Mesodermal cell (in vitro differentiated cells): Measurements from ENCODE around the gene PDILT.
"Not testable (repeated sequence)": the region's sequence is repeated elsewhere in the genome, so short reads cannot be mapped to it uniquely, and the experiment has no call there.

Experiments used
- H3K27ac ChIP-seq: 2 replicates; pipeline ENCODE4 v1.7.0; 2013; ENCODE audit warnings: mild to moderate bottlenecking, low read depth, low read length, moderate library complexity; ENCODE audit not compliant: severe bottlenecking
- H3K36me3 ChIP-seq: 2 replicates; pipeline ENCODE4 v1.7.1; 2013; ENCODE audit warnings: mild to moderate bottlenecking, low read length, moderate library complexity; ENCODE audit not compliant: control insufficient read depth, insufficient read depth
- H3K4me1 ChIP-seq: one replicate; pipeline ENCODE4 v1.7.1; 2013; ENCODE audit warnings: mild to moderate bottlenecking, low read length; ENCODE audit not compliant: insufficient read depth, control insufficient read depth, poor library complexity, severe bottlenecking
- H3K4me3 ChIP-seq: 2 replicates; pipeline ENCODE4 v1.7.0; 2013; ENCODE audit warnings: low read length, control low read depth, mild to moderate bottlenecking; ENCODE audit not compliant: insufficient read depth, poor library complexity, severe bottlenecking; ENCODE audit errors: extremely low read depth
- H3K9me3 ChIP-seq: 2 replicates; pipeline ENCODE4 v1.7.1; 2013; ENCODE audit warnings: mild to moderate bottlenecking, low read length, moderate library complexity; ENCODE audit not compliant: control insufficient read depth
- WGBS, 2 experiments: methylation state at CpG; one replicate each; pipeline ENCODE4 v1.1.5; 2013; ENCODE audit warnings: missing lambda C conversion rate in 2 of 2; ENCODE audit not compliant: insufficient coverage in 2 of 2; 5-methylcytosine and 5-hydroxymethylcytosine counted together

PDILT gene

DNA sequence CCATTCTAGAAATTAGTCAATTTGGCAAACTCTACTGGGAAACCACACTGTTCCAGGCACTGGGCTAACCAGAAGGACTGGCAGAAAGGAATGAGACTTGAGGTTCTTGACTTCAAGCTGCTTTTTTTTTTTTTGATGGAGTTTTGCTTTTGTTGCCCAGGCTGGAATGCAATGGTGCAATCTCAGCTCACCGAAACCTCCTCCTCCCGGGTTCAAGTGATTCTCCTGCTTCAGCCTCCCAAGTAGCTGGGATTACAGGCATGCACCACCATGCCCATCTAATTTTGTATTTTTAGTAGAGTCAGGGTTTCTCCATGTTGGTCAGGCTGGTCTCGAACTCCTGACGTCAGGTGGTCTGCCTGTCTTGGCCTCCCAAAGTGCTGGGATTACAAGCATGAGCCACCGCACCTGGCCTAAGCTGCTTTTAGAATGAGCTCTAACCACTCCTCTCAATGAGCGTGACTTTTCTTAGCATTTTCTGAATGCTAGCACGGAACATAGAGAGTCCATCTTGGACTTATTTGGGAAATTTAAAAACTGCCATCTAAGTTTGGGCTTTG, 91.9 kb downstream of the PDILT start:
- H3K27ac ChIP-seq, H3K4me3 ChIP-seq, H3K9me3 ChIP-seq, H3K4me1 ChIP-seq, H3K36me3 ChIP-seq: not testable (repeated sequence)
- 90% methylated on average over 6 of the region's 7 CpGs for WGBS, 2 experiments

DNA sequence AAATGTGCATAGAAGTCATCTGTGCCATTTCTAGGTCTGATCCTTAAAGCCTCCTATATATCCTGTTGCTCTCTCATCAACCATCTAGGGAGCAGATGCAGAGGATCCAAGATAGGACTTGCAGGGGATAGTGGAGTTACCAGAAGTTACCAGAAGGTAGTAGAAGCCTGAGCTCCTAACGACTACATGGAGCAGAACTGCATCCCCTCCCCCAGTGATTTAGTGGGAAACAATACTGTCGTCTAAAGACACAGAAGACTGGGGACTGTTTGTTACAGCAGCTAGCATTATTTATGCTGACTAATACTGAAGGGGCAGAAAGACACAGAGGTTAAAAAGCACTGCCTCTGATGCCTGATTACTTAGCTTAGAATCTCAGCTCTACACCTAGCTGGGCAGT, 93.0 kb downstream of the PDILT start:
- Histone ChIP-seq H3K4me1 (no peaks in the 10 kb centered on the region), H3K36me3 (no peaks in the 10 kb centered on the region), H3K27ac (no peak overlapping the region), H3K4me3 (no peak overlapping the region), H3K9me3 (no peaks in the 10 kb centered on the region)
- 86% methylated on average over 1 of the region's 2 CpGs; no CpG with 5 or more reads in 1 of the 2 experiments for WGBS, 2 experiments

DNA sequence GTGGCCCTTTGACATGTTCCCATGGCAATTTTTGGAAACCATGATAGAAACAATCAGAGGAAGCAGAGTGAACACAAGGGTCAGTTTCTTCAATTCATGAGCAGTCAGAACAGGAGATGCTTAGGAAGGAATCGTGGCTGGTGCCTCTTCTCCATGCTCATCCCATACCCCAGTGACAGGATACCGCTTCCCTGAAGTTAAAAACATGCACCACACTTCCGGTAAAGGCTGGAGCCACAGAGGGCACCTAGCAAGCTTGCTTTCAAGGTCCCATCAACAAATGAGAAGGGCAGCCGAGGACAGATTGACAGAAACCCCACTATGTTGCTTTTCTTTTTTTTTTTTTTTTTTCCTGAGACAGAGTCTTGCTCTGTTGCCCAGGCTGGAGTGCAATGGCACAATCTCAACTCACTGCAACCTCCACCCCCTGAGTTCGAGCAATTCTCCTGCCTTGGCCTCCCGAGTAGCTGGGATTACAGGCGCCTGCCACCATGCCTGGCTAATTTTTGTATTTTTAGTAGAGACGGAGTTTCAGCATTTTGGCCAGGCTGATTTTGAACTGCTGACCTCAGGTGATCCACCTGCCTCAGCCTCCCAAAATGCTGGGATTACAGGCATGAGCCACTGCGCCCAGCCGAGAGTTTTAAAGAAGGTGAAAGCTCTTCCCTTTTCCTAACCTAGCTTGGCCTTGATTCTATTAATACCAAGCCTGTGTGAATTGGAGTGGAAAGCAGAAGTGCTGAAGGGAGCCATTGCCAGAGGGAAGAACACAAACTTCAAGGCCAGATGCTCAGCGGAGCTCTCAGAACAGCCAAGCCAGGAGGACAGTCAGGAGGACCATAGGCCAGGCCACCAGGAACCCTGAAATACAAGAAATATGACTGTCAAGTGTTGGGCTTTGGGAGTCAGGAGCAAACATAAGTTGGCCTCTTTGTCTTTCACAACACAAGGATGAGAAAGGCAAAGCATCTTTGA, 93.8 kb downstream of the PDILT start:
- Histone ChIP-seq H3K4me1 (no peaks in the 10 kb centered on the region), H3K9me3 (no peaks in the 10 kb centered on the region), H3K27ac (no peak overlapping the region), H3K4me3 (no peak overlapping the region), H3K36me3 (no peaks in the 10 kb centered on the region)
- 81 to 91% methylated on average over 5 to 6 of the region's 11 CpGs for WGBS, 2 experiments

DNA sequence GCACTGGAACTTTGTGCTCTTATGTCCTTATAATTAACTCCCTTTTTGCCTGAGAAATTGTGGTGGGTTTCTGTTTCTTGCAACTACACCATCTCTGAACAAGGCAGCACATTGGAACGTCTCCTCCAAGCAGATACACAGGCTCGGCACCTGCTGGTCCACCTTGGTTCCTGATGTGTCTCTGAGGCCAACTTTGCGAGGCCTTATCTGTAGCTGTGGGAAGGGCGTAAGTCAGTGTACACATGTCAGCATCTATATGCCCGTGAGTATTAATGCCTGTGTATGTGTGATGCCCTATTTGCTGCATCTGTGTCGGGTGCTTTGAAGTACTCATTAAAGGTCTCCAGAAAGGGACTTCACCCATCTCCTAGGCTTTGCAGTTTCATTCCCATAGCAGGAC, 94.8 kb downstream of the PDILT start:
- Histone ChIP-seq H3K36me3 (no peaks in the 10 kb centered on the region), H3K9me3 (no peaks in the 10 kb centered on the region), H3K27ac (no peak overlapping the region), H3K4me1 (no peaks in the 10 kb centered on the region), H3K4me3 (no peak overlapping the region)
- WGBS, 2 experiments = 92 to 100% methylated on average over 2 to 4 of the region's 6 CpGs
